Activated CD4-positive, alpha-beta T cell treated with anti-CD3 and anti-CD28 coated beads, Interleukin-2, amount 50 U/mL, for 16 hours (primary cell): Measurements from ENCODE around the gene TET3.

ENCODE experiments used
- DNase-seq: peaks from one replicate; pipeline ENCODE4 v3.0.0-alpha.2; 2020

The TET3 gene

GRCh38 chr2:73987948-73988700, 3.4 kb downstream of the TET3 start:
- no peak for DNase-seq

GRCh38 chr2:73989972-73990371, 5.3 kb downstream of the TET3 start:
- no peak for DNase-seq

GRCh38 chr2:73990531-73990930, 5.8 kb downstream of the TET3 start:
- no peak for DNase-seq

- DNase-seq, result no peak
Observed at GRCh38 chr2:73992036-73992435, 7.3 kb downstream of the TET3 start.

DNA sequence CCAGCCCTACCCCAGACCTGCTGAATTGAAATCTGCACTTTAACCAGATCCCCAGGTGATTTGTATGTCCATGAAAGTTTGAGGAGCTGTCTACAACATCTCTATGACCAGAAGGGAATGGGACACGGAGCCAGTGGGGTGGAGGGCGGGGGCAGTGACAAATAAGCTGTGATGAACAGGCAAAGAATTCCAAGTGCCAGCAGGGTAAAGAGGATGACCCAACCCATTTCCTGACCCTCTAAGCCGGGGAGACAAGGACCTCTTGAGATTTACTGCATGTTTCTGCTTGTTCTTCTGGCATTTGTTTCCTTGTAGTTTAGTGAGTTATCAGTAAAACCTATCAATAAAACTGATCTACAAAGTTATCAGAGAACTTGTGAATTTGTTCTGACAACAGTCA, 8.7 kb downstream of the TET3 start:
- no peak for DNase-seq

- no peak for DNase-seq
Observed at GRCh38 chr2:73993778-73994177, 9.1 kb downstream of the TET3 start.

DNA sequence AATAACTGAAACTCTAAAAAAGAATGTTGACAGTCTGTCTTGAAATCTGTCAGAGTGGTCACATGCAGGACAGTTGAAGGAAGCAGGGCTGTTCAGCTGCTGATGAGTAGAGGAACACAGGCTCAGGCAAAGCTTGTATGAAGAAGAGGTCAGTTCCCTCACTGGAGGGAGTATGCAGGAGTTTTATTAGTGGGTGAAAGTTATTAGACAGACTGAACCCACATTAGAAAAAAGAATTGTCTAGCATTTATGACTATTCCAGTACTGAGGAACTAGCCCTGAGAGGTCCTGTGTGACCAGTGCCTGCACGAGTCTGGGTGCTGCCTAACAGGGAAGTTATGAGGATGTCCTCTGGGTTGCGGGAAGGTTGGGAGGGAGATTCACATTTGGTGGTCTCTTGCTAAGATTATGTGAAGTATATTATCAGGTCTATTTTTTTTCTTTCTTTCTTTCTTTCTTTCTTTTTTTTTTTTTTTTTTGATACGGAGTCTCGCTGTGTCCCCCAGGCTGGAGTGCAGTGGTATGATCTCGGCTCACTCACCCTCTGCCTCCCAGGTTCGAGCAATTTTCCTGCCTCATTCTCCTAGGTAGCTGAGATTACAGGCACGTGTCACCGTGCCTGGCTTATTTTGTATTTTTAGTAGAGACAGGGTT, 9.6 kb downstream of the TET3 start:
- no peak for DNase-seq

GRCh38 chr2:73995810-73996209, 11.1 kb downstream of the TET3 start:
- no peak for DNase-seq

DNA sequence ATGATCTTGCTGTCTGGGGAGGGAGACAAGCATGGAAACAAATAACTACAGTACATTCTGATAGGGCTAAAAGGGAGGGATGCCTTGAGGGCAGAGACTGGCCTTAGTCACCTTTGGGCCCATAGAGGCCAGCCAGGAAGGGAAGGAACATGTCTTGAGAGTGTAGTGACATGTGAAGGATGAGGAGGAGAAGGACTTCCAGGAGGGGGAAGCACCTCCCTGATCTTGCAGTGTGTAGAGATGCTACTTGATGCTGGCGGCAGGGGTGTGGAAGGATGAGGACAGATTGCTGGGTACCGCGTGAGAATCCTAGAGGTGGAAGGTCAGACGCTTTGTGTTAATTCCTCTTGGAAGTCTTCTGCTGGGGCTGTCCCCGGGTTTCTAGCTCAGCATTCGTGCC, 13.1 kb downstream of the TET3 start:
- DNase-seq, result no peak

- no peak for DNase-seq
Observed at GRCh38 chr2:73998451-73998850, 13.7 kb downstream of the TET3 start.

DNA sequence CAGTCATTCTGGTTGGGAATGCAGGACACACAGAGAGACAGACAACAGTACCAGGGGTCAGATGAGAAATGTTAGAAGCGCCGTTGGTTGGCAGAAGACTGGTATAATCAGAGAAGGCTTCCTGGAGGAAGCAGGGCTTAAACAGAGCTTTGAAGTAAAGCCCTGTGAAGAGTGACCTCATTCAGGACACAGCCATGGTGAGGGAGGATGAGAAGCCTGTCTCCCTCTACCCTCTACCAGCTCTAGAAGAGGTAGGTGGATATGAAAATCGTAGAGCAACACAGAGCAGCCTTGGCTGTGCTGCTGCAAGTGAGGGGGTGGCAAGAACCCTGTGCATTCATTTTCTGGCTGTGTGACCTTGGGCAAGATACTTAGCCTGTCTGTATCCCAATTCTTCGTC, 14.2 kb downstream of the TET3 start:
- no peak for DNase-seq

DNA sequence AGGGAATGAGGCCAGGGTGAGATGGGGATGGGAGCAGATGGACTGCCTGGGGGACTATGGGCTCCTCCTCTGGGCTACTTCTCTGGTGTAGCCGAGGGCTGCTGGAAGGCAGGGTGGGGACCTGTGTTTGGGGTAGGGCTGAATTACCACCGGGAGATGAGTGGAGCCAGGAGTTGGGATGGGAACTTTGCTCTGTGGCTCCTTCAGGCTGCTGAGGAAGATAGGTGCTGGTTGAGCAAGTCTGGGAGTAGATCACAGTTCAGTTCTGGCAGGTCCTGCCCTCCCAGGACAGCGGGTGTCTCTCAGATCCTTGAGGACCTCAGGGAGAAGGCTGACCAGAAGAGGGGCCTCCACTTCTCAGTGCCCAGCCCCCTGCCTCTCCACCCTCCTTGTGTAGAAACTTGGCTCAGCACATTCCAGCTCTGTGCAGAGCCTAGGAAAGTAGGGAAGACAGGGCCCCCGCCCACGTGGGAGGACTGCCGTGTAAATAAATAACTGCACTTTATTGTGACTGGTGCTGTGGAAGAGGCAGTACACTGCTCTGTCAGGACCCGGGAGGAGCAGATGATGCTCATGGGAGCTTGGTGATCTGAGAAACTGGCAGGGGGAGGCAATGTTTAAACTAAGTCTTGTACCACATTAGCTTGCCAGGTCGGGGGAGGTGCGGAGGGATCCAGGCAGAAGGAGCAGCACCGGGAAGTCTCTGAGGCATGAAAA, 15.3 kb downstream of the TET3 start:
- no peak for DNase-seq

DNA sequence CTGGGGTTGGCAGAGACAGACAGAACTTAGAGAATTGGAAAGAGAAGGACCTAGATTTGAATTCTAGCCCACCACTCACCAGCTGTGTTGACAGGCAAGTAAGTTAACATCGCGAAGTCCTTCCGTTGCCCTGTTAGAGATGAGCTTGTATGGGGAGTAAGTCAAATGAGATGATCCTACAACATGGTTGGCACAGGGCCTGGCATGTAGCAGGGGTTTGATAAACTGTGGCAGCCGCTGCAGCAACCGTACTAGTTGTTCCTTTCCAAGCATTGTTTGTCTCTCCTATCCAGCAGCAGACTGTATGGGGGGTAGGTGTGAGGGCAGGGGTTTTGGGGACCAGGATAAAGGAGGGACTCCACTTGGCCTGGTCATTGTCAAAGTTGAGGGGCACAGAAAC, 16.0 kb downstream of the TET3 start:
- DNase-seq, result no peak

- DNase-seq, result no peak
Observed at GRCh38 chr2:74001121-74001520, 16.4 kb downstream of the TET3 start.

GRCh38 chr2:74001781-74002504, 17.2 kb downstream of the TET3 start:
- DNase-seq, result no peak

- peak; percentile 72 for DNase-seq
Observed at GRCh38 chr2:74002505-74003421, 18.1 kb downstream of the TET3 start.

DNA sequence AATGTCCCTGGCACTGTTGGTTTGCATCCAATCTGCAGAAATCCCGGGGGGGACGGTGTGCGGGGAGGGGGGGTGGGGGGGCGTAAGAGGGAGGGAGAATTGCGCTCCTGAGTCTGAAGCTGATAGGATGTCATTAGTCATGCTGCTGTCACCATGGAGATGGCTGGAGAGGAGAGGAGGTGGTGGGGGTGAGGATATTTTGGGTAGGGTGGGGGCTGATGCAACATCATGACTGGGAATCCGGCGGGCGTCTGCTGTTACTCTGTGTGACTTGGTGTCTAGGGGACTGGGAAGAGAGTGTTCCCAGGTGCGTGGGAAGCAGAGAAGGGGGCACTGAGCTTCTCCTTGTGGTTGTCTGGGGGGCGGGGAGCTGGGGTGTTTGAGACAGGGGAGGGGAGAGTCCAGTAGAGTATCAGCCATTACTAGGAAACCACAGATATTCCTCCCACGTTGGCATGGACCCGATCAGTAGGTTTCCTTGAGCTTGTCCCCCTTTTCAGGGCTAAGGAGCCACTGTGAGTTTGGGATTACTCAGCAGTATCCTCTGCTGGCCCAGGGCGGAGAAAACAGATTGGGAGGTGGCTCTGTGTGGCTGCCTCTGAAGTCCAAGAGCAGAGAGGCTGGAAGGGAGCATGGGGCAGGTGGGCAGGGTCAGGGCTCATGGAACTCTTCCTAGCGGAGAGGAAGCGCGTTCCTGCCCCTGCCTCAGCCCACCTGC, 18.9 kb downstream of the TET3 start:
- no peak for DNase-seq

- no peak for DNase-seq
Observed at GRCh38 chr2:74004212-74005182, 19.8 kb downstream of the TET3 start.

GRCh38 chr2:74005786-74006185, 21.1 kb downstream of the TET3 start:
- no peak for DNase-seq

DNA sequence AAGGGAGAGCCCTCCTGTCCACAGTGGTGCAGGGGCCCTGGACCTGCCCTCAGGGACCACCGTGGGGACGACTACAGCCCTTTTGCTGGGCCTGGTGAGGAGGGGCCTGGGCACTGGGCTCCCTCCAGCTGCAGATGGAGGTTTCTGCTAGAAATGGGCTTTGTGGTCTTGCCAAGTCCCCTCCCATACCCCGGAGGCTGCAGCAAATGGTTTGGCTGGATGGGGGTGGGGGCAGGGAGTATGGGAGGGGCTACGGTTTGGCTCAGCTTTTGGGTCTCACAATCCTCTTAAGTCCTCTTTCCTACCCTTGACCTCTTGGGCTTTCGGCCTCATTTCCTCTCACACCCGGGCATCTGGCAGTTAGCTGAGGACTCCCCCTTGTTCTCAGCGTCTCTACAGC, 21.7 kb downstream of the TET3 start:
- DNase-seq, result no peak
